ENCODE results near the gene MSMP.

The MSMP gene

GRCh38 chr9:35748242-35748857, 5.7 kb downstream of the MSMP start:
- no peak for DNase-seq (ENCODE audit: low read depth)
- H3K4me3 ChIP-seq (ENCODE audit: control insufficient read depth, low read depth, low read length), result peak overlapping the region; percentile 99
- TF ChIP-seq, protein P1, sequence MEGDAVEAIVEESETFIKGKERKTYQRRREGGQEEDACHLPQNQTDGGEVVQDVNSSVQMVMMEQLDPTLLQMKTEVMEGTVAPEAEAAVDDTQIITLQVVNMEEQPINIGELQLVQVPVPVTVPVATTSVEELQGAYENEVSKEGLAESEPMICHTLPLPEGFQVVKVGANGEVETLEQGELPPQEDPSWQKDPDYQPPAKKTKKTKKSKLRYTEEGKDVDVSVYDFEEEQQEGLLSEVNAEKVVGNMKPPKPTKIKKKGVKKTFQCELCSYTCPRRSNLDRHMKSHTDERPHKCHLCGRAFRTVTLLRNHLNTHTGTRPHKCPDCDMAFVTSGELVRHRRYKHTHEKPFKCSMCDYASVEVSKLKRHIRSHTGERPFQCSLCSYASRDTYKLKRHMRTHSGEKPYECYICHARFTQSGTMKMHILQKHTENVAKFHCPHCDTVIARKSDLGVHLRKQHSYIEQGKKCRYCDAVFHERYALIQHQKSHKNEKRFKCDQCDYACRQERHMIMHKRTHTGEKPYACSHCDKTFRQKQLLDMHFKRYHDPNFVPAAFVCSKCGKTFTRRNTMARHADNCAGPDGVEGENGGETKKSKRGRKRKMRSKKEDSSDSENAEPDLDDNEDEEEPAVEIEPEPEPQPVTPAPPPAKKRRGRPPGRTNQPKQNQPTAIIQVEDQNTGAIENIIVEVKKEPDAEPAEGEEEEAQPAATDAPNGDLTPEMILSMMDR (IDR thresholded peaks at IDR 0.05; ENCODE audit: control insufficient read depth, insufficient read depth, low read depth, low read length, missing control alignments), result no peak

- TF ChIP-seq, protein P1 (IDR thresholded peaks at IDR 0.05; ENCODE audit: control insufficient read depth, insufficient read depth, low read depth, low read length, missing control alignments), result no peak
Measured at GRCh38 chr9:35746583-35746982, 7.5 kb downstream of the MSMP start.

DNA sequence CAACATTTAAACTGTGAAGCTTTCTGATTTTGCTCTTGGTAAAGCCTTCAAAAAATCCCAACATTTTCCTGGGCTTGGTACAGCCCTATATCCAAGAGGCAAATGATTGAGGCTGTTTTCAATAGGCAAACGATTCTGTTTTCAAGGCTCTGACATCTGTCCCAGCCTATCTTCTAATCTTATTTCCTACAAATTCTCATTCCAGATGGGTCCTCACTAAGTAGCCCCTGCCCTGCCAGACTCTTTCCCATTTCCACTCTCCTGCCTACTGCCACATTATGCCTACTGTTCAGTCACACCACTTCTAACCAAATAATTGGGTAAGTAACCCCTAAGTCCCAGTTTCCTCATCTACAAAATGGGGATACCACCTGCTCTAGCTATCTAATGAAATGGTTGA, 8.5 kb downstream of the MSMP start:
- no peak overlapping the region for H3K4me3 ChIP-seq (ENCODE audit: control insufficient read depth, low read depth, low read length)
- no peak for DNase-seq (ENCODE audit: low read depth)
- TF ChIP-seq, protein P1 (IDR thresholded peaks at IDR 0.05; ENCODE audit: control insufficient read depth, insufficient read depth, low read depth, low read length, missing control alignments), result no peak

More at GRCh38 chr9:35746583-35746982, 7.5 kb downstream of the MSMP start:
- DNase-seq (ENCODE audit: low read depth), result no peak
- peak overlapping the region; percentile 99 for H3K4me3 ChIP-seq (ENCODE audit: control insufficient read depth, low read depth, low read length)

- no peak overlapping the region for H3K4me3 ChIP-seq (ENCODE audit: control insufficient read depth, low read depth, low read length)
- TF ChIP-seq, protein P1 (IDR thresholded peaks at IDR 0.05; ENCODE audit: control insufficient read depth, insufficient read depth, low read depth, low read length, missing control alignments), result no peak
- no peak for DNase-seq (ENCODE audit: low read depth)
Measured at GRCh38 chr9:35743880-35744518, 10.1 kb downstream of the MSMP start.

DNA sequence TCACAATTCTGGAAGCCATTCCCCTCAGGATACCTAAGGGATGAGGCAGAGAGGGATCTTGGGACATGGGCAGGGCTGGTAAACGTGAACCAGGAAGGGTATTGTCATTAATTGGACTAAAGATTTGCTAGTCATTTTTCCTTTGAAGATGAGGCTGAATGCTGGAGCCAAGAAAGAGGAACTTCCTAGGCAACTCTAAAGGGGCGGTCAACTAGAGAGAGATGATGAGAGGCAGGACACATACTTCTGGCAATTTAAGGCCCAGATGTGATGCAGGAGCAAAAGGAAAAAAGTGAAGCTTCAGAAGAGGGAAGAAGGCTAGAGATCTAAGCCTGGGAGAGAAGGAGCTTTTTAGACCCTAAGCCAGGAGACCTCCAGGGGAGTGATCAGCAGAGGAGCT, 10.6 kb downstream of the MSMP start:
- TF ChIP-seq, protein P1 (IDR thresholded peaks at IDR 0.05; ENCODE audit: control insufficient read depth, insufficient read depth, low read depth, low read length, missing control alignments), result no peak
- no peak for DNase-seq (ENCODE audit: low read depth)
- H3K4me3 ChIP-seq (ENCODE audit: control insufficient read depth, low read depth, low read length), result no peak overlapping the region

GRCh38 chr9:35741740-35742139, 12.3 kb downstream of the MSMP start:
- TF ChIP-seq, protein P1 (IDR thresholded peaks at IDR 0.05; ENCODE audit: control insufficient read depth, insufficient read depth, low read depth, low read length, missing control alignments), result no peak
- DNase-seq (ENCODE audit: low read depth), result no peak
- no peak overlapping the region for H3K4me3 ChIP-seq (ENCODE audit: control insufficient read depth, low read depth, low read length)

Measured in AG09309 (cell line).